Panc1 (cell line): ENCODE data around the gene ZNF552. TPM values are rescaled to one million over a fixed set of nuclear protein-coding genes. Genes with fewer than 3 reads are reported as not detected.

Experiments used
- ATAC-seq: fragments of 200-7000 bp; cut with Tn5 transposase; 2 replicates; pipeline ENCODE4 v1.9.1; 2020; ENCODE audit warnings: mild to moderate bottlenecking, moderate library complexity
- BruUV-seq: library from RNA; stranded (reverse); fragments of 400-500 nt; replicated peaks from 2 replicates; lab custom pipeline; 2021; lab: Mats Ljungman, UMichigan
- CTCF ChIA-PET: fragments of 300-600 bp; sonication (Branson Sonifier 250); formaldehyde crosslinking; loops from one replicate; lab custom pipeline; 2022; ENCODE audit warnings: antibody characterized with exemption; lab: Charles Lee
- POLR2A ChIA-PET: fragments of 300-600 bp; sonication (Branson Sonifier 250); formaldehyde crosslinking; loops from one replicate; lab custom pipeline; 2022; ENCODE audit warnings: antibody characterized with exemption; lab: Charles Lee
- DNase-seq: peaks from one replicate; pipeline ENCODE4 v3.0.0-alpha.2; 2010; ENCODE audit warnings: low read depth, low spot score
- H3K27ac ChIP-seq: 2 replicates; pipeline ENCODE4 v1.5.1; 2011; ENCODE audit warnings: mild to moderate bottlenecking, low read length, inconsistent platforms
- H3K27me3 ChIP-seq: fragments of 200-500 bp; sonication (Bioruptor generic); 2 replicates; pipeline ENCODE4 v1.6.0; 2014; ENCODE audit warnings: low read length, inconsistent platforms; ENCODE audit not compliant: control insufficient read depth, insufficient read depth
- H3K36me3 ChIP-seq: fragments of 200-500 bp; sonication (Bioruptor generic); 2 replicates; pipeline ENCODE4 v1.5.1; 2014; ENCODE audit warnings: inconsistent platforms, mild to moderate bottlenecking, low read length, moderate library complexity; ENCODE audit not compliant: control insufficient read depth, insufficient read depth
- H3K4me1 ChIP-seq: 2 replicates; pipeline ENCODE4 v1.5.1; 2011; ENCODE audit warnings: inconsistent platforms, mild to moderate bottlenecking, low read length, moderate library complexity; ENCODE audit not compliant: control insufficient read depth, insufficient read depth
- H3K4me3 ChIP-seq, 2 experiments: 2 replicates each; pipeline ENCODE4 v1.5.1; 2011 to 2012; ENCODE audit warnings: low read depth in 2 of 2, low read length in 2 of 2, mild to moderate bottlenecking in 2 of 2, inconsistent platforms in 1 of 2, moderate library complexity in 1 of 2
- H3K9me3 ChIP-seq: fragments of 200-500 bp; sonication (Bioruptor generic); 2 replicates; pipeline ENCODE4 v1.5.1; 2014; ENCODE audit warnings: low read depth, mild to moderate bottlenecking, inconsistent platforms, low read length, moderate library complexity; ENCODE audit not compliant: control insufficient read depth, insufficient read depth
- POLR2AphosphoS5 ChIP-seq: IDR thresholded peaks from 2 replicates; pipeline ENCODE4 v1.6.1; 2012; ENCODE audit warnings: mild to moderate bottlenecking, low read depth, low read length, moderate library complexity
- SIN3A ChIP-seq: IDR thresholded peaks from 2 replicates; pipeline ENCODE4 v1.6.1; 2012; ENCODE audit warnings: low read depth, mild to moderate bottlenecking, low read length, moderate library complexity, borderline replicate concordance; ENCODE audit not compliant: insufficient read depth
- TCF7L2 ChIP-seq: IDR thresholded peaks from 2 replicates; pipeline ENCODE4 v1.6.1; 2011; ENCODE audit warnings: mild to moderate bottlenecking, low read depth, low read length, inconsistent platforms
- in situ Hi-C: cut with HindIII; loops from 2 replicates; pipeline ENCODE4 v1.10.0; 2016; ENCODE audit warnings: low sequenced_read_pairs, low pct_unique_long_range_greater_than_20kb
- intact Hi-C: fragments of 100-400 bp; cut with micrococcal nuclease; formaldehyde crosslinking; loops from one replicate; pipeline ENCODE4 v1.10.0; 2022; ENCODE audit not compliant: unreplicated experiment
- total RNA-seq: library from RNA; stranded (reverse); gene quantifications from one replicate; pipeline ENCODE4 v1.2.1, GENCODE V29; 2021; ENCODE audit not compliant: unreplicated experiment
- TF ChIP-seq, protein P1 (sequence below): fragments of 450-650 bp; IDR thresholded peaks from 2 replicates; pipeline ENCODE4 v1.5.1; 2017; ENCODE audit warnings: mild to moderate bottlenecking
- TF ChIP-seq, protein P2 (sequence below), 2 experiments: IDR thresholded peaks; 2 replicates each; pipeline ENCODE4 v1.6.1; 2011 to 2012; ENCODE audit warnings: low read depth in 2 of 2, control low read depth in 1 of 2, low read length in 1 of 2, mild to moderate bottlenecking in 1 of 2, moderate library complexity in 1 of 2; ENCODE audit not compliant: insufficient read depth in 1 of 2

ZNF552 gene
- total RNA-seq, 1 experiment from 2014 or later = 7.5 TPM

DNA sequence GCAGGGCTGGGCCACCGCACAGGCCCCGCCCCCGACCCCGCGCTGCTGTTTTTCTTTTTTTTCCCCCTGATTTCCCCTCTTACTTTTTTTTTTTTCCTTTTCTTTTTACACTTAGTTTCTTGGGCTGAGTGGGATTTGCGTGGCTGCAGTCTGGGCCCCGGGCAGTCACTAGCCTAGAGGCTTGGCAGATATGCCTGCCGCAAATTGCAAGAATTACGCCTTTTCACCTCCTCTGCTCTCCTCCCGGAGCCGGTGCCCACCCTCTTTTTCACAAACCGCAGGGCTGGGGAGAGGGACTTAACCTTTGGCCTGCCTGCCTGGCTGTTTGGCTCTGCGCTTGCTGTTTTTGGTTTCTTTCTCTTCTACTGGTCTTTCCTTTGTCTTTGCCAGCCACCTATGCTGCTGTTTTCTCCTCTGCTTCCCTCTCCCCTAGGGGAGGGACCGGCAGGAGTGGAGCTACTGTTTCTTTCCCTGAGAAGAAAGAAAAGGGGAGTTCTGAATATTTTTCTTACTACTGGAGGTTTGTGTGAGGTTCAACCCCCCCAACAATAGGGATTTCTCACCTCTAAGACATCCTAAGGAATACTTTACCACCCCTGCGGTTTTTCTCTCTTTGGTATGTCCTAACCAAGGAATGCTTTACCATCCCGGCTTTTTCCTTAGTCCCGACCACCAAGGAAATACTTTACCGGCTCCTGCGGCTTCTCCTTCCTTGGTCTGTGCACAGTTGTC is 11.0 kb downstream of the ZNF552 start:
- Histone ChIP-seq H3K4me1 (peaks cover 6% of the 10 kb centered on the region; the same call in 1 of the 2 replicates), H3K4me3 (peak overlapping the region; percentile 49 to 76), H3K27me3 (no peaks in the 10 kb centered on the region), H3K27ac (peak overlapping the region; percentile 86), H3K36me3 (no peaks in the 10 kb centered on the region), H3K9me3 (no peaks in the 10 kb centered on the region)
- in situ Hi-C loops (no loop called here), intact Hi-C loops (no loop called here)
- DNase-seq (no peak), ATAC-seq (peak; percentile 77)
- CTCF ChIA-PET = interaction anchor here (0.6 to 0.7 kb wide), 2 partner anchors 10 to 132 kb away, joined by 5 to 7 read pairs; no protein-coding TSS in a partner anchor
- POLR2A ChIA-PET = interaction anchor here (0.7 to 1.0 kb wide), 2 partner anchors 11 to 271 kb away, joined by 3 to 14 read pairs; no protein-coding TSS in a partner anchor
- no peak for TF ChIP-seq TCF7L2
- TF ChIP-seq, protein P1, sequence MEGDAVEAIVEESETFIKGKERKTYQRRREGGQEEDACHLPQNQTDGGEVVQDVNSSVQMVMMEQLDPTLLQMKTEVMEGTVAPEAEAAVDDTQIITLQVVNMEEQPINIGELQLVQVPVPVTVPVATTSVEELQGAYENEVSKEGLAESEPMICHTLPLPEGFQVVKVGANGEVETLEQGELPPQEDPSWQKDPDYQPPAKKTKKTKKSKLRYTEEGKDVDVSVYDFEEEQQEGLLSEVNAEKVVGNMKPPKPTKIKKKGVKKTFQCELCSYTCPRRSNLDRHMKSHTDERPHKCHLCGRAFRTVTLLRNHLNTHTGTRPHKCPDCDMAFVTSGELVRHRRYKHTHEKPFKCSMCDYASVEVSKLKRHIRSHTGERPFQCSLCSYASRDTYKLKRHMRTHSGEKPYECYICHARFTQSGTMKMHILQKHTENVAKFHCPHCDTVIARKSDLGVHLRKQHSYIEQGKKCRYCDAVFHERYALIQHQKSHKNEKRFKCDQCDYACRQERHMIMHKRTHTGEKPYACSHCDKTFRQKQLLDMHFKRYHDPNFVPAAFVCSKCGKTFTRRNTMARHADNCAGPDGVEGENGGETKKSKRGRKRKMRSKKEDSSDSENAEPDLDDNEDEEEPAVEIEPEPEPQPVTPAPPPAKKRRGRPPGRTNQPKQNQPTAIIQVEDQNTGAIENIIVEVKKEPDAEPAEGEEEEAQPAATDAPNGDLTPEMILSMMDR = no peak
- no peak for TF ChIP-seq SIN3A
- TF ChIP-seq, protein P2, sequence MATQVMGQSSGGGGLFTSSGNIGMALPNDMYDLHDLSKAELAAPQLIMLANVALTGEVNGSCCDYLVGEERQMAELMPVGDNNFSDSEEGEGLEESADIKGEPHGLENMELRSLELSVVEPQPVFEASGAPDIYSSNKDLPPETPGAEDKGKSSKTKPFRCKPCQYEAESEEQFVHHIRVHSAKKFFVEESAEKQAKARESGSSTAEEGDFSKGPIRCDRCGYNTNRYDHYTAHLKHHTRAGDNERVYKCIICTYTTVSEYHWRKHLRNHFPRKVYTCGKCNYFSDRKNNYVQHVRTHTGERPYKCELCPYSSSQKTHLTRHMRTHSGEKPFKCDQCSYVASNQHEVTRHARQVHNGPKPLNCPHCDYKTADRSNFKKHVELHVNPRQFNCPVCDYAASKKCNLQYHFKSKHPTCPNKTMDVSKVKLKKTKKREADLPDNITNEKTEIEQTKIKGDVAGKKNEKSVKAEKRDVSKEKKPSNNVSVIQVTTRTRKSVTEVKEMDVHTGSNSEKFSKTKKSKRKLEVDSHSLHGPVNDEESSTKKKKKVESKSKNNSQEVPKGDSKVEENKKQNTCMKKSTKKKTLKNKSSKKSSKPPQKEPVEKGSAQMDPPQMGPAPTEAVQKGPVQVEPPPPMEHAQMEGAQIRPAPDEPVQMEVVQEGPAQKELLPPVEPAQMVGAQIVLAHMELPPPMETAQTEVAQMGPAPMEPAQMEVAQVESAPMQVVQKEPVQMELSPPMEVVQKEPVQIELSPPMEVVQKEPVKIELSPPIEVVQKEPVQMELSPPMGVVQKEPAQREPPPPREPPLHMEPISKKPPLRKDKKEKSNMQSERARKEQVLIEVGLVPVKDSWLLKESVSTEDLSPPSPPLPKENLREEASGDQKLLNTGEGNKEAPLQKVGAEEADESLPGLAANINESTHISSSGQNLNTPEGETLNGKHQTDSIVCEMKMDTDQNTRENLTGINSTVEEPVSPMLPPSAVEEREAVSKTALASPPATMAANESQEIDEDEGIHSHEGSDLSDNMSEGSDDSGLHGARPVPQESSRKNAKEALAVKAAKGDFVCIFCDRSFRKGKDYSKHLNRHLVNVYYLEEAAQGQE (IDR thresholded peaks at IDR 0.05; ENCODE audit: insufficient read depth in 1 of 2, low read depth in 2 of 2, low read length in 1 of 2) = no peak
- TF ChIP-seq POLR2AphosphoS5 = no peak
- BruUV-seq = no TSS peak

DNA sequence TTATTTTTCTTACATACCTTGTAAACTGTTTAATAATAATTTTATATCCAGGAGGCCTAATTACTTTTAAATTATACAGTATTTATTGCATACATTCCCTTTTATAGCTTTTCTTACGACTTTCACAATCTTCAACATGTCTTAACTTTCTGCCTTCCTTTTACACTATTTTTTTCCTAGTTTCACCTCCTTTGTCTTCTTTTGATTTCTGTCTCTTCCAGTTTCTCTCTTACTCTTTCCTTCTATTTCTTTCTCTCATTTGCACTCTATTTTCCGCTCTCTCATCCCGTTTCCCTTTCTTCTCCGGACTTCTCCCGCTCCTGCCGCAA is 11.5 kb downstream of the ZNF552 start:
- DNase-seq (no peak), ATAC-seq (peak; percentile 73; the same call in 1 of the 2 replicates)
- ChIA-PET CTCF (interaction anchor here (0.6 kb wide), 1 partner anchor 132 kb away, joined by 7 read pairs; no protein-coding TSS in a partner anchor), POLR2A (interaction anchor here (1.0 kb wide), 1 partner anchor 12 kb away, joined by 3 read pairs; no protein-coding TSS in a partner anchor)
- H3K36me3 ChIP-seq = no peaks in the 10 kb centered on the region
- H3K9me3 ChIP-seq = no peaks in the 10 kb centered on the region
- in situ Hi-C loops (no loop called here), intact Hi-C loops (no loop called here)
- TF ChIP-seq, protein P1 = no peak
- TF ChIP-seq POLR2AphosphoS5 = no peak
- TF ChIP-seq, protein P2 (IDR thresholded peaks at IDR 0.05; ENCODE audit: insufficient read depth in 1 of 2, low read depth in 2 of 2, low read length in 1 of 2) = no peak
- no peak for TF ChIP-seq SIN3A
- TF ChIP-seq TCF7L2 = no peak
- H3K27me3 ChIP-seq = no peaks in the 10 kb centered on the region
- peak overlapping the region; percentile 49 to 76 for H3K4me3 ChIP-seq
- H3K27ac ChIP-seq = peak overlapping the region; percentile 86
- BruUV-seq = TSS peak; percentile 62
- H3K4me1 ChIP-seq = peaks cover 6% of the 10 kb centered on the region; the same call in 1 of the 2 replicates
